OCI-LY3 (cell line): ENCODE measurements around the gene ATG10.

Experiments
- EZH2phosphoT487 ChIP-seq: fragments of 200-600 bp; shearing (Covaris generic); IDR thresholded peaks from 2 replicates; pipeline ENCODE4 v1.6.1; 2018; ENCODE audit warnings: antibody characterized with exemption, mixed run types, low read depth
- TF ChIP-seq, protein P1 (sequence below): fragments of 200-600, 300-600 bp; sonication (generic); IDR thresholded peaks from 2 replicates; pipeline ENCODE4 v1.5.1; 2014; ENCODE audit warnings: antibody characterized with exemption, low read length, low read depth

DNA sequence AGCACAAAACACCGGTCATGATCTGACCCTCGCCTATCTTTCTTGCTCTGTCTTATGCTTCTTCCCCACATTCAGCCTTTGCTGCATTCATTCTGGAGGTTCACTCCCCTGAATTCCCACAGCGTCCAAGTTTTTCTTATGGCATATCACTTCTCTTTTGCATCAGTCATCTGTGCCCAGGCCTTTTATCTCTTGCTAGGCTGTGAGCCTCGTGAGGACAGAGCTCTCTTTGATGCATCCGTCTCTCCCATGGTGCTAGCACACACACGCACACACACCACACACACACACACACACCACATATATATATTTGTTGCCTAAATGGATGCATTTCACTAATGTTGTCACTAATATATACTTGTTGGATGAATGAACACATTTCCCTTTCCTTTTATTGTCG is 45.8 kb upstream of the ATG10 start:
- TF ChIP-seq, protein P1, sequence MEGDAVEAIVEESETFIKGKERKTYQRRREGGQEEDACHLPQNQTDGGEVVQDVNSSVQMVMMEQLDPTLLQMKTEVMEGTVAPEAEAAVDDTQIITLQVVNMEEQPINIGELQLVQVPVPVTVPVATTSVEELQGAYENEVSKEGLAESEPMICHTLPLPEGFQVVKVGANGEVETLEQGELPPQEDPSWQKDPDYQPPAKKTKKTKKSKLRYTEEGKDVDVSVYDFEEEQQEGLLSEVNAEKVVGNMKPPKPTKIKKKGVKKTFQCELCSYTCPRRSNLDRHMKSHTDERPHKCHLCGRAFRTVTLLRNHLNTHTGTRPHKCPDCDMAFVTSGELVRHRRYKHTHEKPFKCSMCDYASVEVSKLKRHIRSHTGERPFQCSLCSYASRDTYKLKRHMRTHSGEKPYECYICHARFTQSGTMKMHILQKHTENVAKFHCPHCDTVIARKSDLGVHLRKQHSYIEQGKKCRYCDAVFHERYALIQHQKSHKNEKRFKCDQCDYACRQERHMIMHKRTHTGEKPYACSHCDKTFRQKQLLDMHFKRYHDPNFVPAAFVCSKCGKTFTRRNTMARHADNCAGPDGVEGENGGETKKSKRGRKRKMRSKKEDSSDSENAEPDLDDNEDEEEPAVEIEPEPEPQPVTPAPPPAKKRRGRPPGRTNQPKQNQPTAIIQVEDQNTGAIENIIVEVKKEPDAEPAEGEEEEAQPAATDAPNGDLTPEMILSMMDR: no peak
- no peak for TF ChIP-seq EZH2phosphoT487
